GM23338 (cell line): ENCODE results near the gene CPHXL. TPM values are rescaled to one million over a fixed set of nuclear protein-coding genes. Genes with fewer than 3 reads are reported as not detected.

Source experiments
- ATAC-seq: fragments of 200-7000 bp; cut with Tn5 transposase; 3 replicates; pipeline ENCODE4 v1.9.1; 2020
- DNase-seq: peaks from one replicate; pipeline ENCODE4 v3.0.0-alpha.2; 2015; ENCODE audit warnings: low spot score
- H2AFZ ChIP-seq: fragments of 200-600 bp; sonication (generic); 2 replicates; pipeline ENCODE4 v1.8.0; 2016; ENCODE audit warnings: antibody characterized with exemption, mild to moderate bottlenecking, moderate library complexity
- H3F3A ChIP-seq: fragments of 200-600 bp; sonication (generic); replicated peaks from 2 replicates; pipeline ENCODE4 v1.8.0; 2017; ENCODE audit warnings: antibody characterized with exemption, mixed run types, low read depth
- H3K27ac ChIP-seq: fragments of 200-600 bp; sonication (generic); 2 replicates; pipeline ENCODE4 v1.6.1; 2016; ENCODE audit warnings: low read depth
- H3K27me3 ChIP-seq: fragments of 200-600 bp; sonication (generic); 2 replicates; pipeline ENCODE4 v1.8.0; 2016; ENCODE audit warnings: mild to moderate bottlenecking, mixed run types, moderate library complexity; ENCODE audit not compliant: insufficient read depth
- H3K36me3 ChIP-seq: fragments of 200-600 bp; sonication (generic); 2 replicates; pipeline ENCODE4 v1.8.0; 2016; ENCODE audit warnings: mild to moderate bottlenecking; ENCODE audit not compliant: insufficient read depth
- H3K4me1 ChIP-seq: fragments of 200-600 bp; sonication (generic); 2 replicates; pipeline ENCODE4 v1.8.0; 2016; ENCODE audit warnings: mild to moderate bottlenecking, moderate library complexity; ENCODE audit not compliant: insufficient read depth
- H3K4me2 ChIP-seq: fragments of 200-600 bp; sonication (generic); 2 replicates; pipeline ENCODE4 v1.7.1; 2017; ENCODE audit warnings: mixed run types
- H3K4me3 ChIP-seq: fragments of 200-600 bp; sonication (generic); 2 replicates; pipeline ENCODE4 v1.6.1; 2016; ENCODE audit warnings: mixed run types
- H3K79me2 ChIP-seq: fragments of 200-600 bp; sonication (generic); replicated peaks from 2 replicates; pipeline ENCODE4 v1.8.0; 2017; ENCODE audit warnings: mild to moderate bottlenecking; ENCODE audit not compliant: insufficient read depth
- H3K9me2 ChIP-seq: fragments of 200-600 bp; sonication (generic); 2 replicates; pipeline ENCODE4 v1.8.0; 2017; ENCODE audit not compliant: insufficient read depth
- H4K20me1 ChIP-seq: fragments of 200-600 bp; sonication (generic); replicated peaks from 2 replicates; pipeline ENCODE4 v1.8.0; 2017; ENCODE audit warnings: mild to moderate bottlenecking; ENCODE audit not compliant: insufficient read depth
- H3K27ac Mint-ChIP-seq: 2 replicates; pipeline ENCODE4 v1.8.0; 2020; ENCODE audit warnings: inconsistent platforms, mild to moderate bottlenecking, moderate library complexity, mixed read lengths
- H3K27me3 Mint-ChIP-seq: 3 replicates; pipeline ENCODE4 v1.8.0; 2022; ENCODE audit warnings: low read depth, mild to moderate bottlenecking, moderate library complexity, mixed read lengths, inconsistent platforms; ENCODE audit not compliant: insufficient read depth, poor library complexity
- H3K36me3 Mint-ChIP-seq: 3 replicates; pipeline ENCODE4 v1.8.0; 2021; ENCODE audit warnings: low read depth, mild to moderate bottlenecking, inconsistent platforms, moderate library complexity, mixed read lengths
- H3K4me1 Mint-ChIP-seq: 3 replicates; pipeline ENCODE4 v1.8.0; 2020; ENCODE audit warnings: mild to moderate bottlenecking, inconsistent platforms, mixed read lengths
- H3K4me3 Mint-ChIP-seq: 3 replicates; pipeline ENCODE4 v1.8.0; 2021; ENCODE audit warnings: moderate library complexity, mild to moderate bottlenecking, inconsistent platforms, mixed read lengths
- H3K9me3 Mint-ChIP-seq: 3 replicates; pipeline ENCODE4 v1.8.0; 2020; ENCODE audit warnings: moderate library complexity, mild to moderate bottlenecking, inconsistent platforms, mixed read lengths
- EZH2 ChIP-seq: fragments of 200-600 bp; sonication (generic); IDR thresholded peaks from one replicate; pipeline ENCODE4 v1.8.0; 2017; ENCODE audit warnings: antibody characterized with exemption, mild to moderate bottlenecking, low read depth; ENCODE audit not compliant: unreplicated experiment
- EZH2phosphoT487 ChIP-seq: fragments of 200-600 bp; sonication (generic); IDR thresholded peaks from one replicate; pipeline ENCODE4 v1.8.1; 2018; ENCODE audit warnings: antibody characterized with exemption; ENCODE audit not compliant: unreplicated experiment
- NANOG ChIP-seq: IDR thresholded peaks from 2 replicates; pipeline ENCODE4 v1.6.1; 2016; ENCODE audit warnings: antibody characterized with exemption, borderline replicate concordance
- POLR2AphosphoS5 ChIP-seq: IDR thresholded peaks from 2 replicates; pipeline ENCODE4 v1.6.1; 2016; ENCODE audit warnings: antibody characterized with exemption, low read depth
- REST ChIP-seq: IDR thresholded peaks from one replicate; pipeline ENCODE4 v1.6.1; 2018; ENCODE audit warnings: antibody characterized with exemption; ENCODE audit not compliant: unreplicated experiment
- STAT1 ChIP-seq: IDR thresholded peaks from one replicate; pipeline ENCODE4 v1.6.1; 2016; ENCODE audit warnings: antibody characterized with exemption; ENCODE audit not compliant: unreplicated experiment
- ZNF114 ChIP-seq: fragments of 250-450 bp; sonication (Bioruptor Pico); IDR thresholded peaks from 2 replicates; pipeline ENCODE4 v1.5.0; 2020; ENCODE audit warnings: mild to moderate bottlenecking, moderate library complexity
- ZNF331 ChIP-seq: fragments of 250-450 bp; sonication (Bioruptor Pico); IDR thresholded peaks from 2 replicates; pipeline ENCODE4 v1.5.0; 2020; ENCODE audit warnings: low read depth, mild to moderate bottlenecking, moderate library complexity
- ZNF462 ChIP-seq: fragments of 250-450 bp; sonication (Bioruptor Pico); IDR thresholded peaks from 2 replicates; pipeline ENCODE4 v1.5.0; 2020; ENCODE audit warnings: mild to moderate bottlenecking, moderate library complexity
- polyA plus RNA-seq: library from polyadenylated mRNA; unstranded; fragments of >200 nt; fragmentation: Nextera tagmentation; extraction: Ambion mirVana; gene quantifications from 2 replicates; pipeline ENCODE4 v1.2.1, GENCODE V29; 2016
- total RNA-seq: library from RNA; depleted of rRNA; stranded (reverse); fragments of >200 nt; shearing (Covaris generic); gene quantifications from 2 replicates; pipeline ENCODE4 v1.2.3, GENCODE V29; 2014

The CPHXL gene
- total and polyA plus RNA-seq, 2 experiments from 2014 or later, result not detected

GRCh38 chr16:75727221-75727620 lies 931 bp upstream of the CPHXL start:
- Mint-ChIP-seq H3K4me1 (no peaks in the 10 kb centered on the region), H3K27me3 (no peaks in the 10 kb centered on the region), H3K36me3 (0 out of 3 replicates have a peak, but pooled peaks cover 2% of the 10 kb centered on the region), H3K9me3 (peaks cover 54% of the 10 kb centered on the region), H3K27ac (no peak overlapping the region), H3K4me3 (no peak overlapping the region)
- Histone ChIP-seq H3K4me3 (no peak overlapping the region), H3K9me2 (no peaks in the 10 kb centered on the region), H3K27me3 (no peaks in the 10 kb centered on the region), H2AFZ (no peak overlapping the region), H3K4me1 (no peaks in the 10 kb centered on the region), H4K20me1 (no peaks in the 10 kb centered on the region), H3K36me3 (no peaks in the 10 kb centered on the region), H3F3A (no peaks in the 10 kb centered on the region), H3K4me2 (no peak overlapping the region), H3K79me2 (no peaks in the 10 kb centered on the region), H3K27ac (no peak overlapping the region)
- DNase-seq, result no peak
- TF ChIP-seq REST (no peak), STAT1 (no peak), ZNF331 (no peak), NANOG (no peak), POLR2AphosphoS5 (no peak), ZNF114 (CRISPR knock-in tag) (no peak)
- ATAC-seq, result no peak

GRCh38 chr16:75718452-75718851 lies 7.8 kb downstream of the CPHXL start:
- Mint-ChIP-seq H3K27ac (no peak overlapping the region), H3K27me3 (no peaks in the 10 kb centered on the region), H3K4me3 (no peak overlapping the region), H3K4me1 (no peaks in the 10 kb centered on the region), H3K9me3 (peaks cover 82% of the 10 kb centered on the region), H3K36me3 (peaks cover 29% of the 10 kb centered on the region; the same call in 1 of the 3 replicates)
- Histone ChIP-seq H3F3A (no peaks in the 10 kb centered on the region), H3K79me2 (no peaks in the 10 kb centered on the region), H3K36me3 (no peaks in the 10 kb centered on the region), H3K4me1 (no peaks in the 10 kb centered on the region), H4K20me1 (no peaks in the 10 kb centered on the region), H3K9me2 (no peaks in the 10 kb centered on the region), H3K4me2 (no peak overlapping the region), H3K27ac (no peak overlapping the region), H2AFZ (no peak overlapping the region), H3K27me3 (no peaks in the 10 kb centered on the region), H3K4me3 (no peak overlapping the region)
- ATAC-seq, result no peak
- TF ChIP-seq EZH2phosphoT487 (no peak), ZNF462 (CRISPR knock-in tag) (no peak), EZH2 (no peak)
- no peak for DNase-seq
